Spleen (tissue), 11 donors: ENCODE results near the gene FIBCD1. TPM values are rescaled to one million over a fixed set of nuclear protein-coding genes. Genes with fewer than 3 reads are reported as not detected.

Experiments used
- DNase-seq: peaks from one replicate; pipeline ENCODE4 v3.0.0-alpha.2; 2020
- H3K27ac ChIP-seq, 8 donors: fragments of 200-600 bp; sonication (generic) in 7 of 8; 1 replicate in 4 of 8; 2 replicates in 4 of 8; pipeline versions ENCODE4 v1.5.0 to v1.8.0; 2016 to 2021; ENCODE audit warnings: inconsistent platforms in 4 of 8, mild to moderate bottlenecking in 4 of 8, moderate library complexity in 1 of 8
- H3K27me3 ChIP-seq, 7 donors: fragments of 200-600 bp; sonication (generic) in 6 of 7; replicated peaks in 1 of 7; 1 replicate in 4 of 7; 2 replicates in 3 of 7; pipeline versions ENCODE4 v1.5.0 to v1.8.0; 2016 to 2021; ENCODE audit warnings: inconsistent platforms in 3 of 7, mild to moderate bottlenecking in 1 of 7
- H3K36me3 ChIP-seq, 6 donors: fragments of 200-600 bp; sonication (generic) in 5 of 6; 1 replicate in 4 of 6; 2 replicates in 2 of 6; pipeline versions ENCODE4 v1.5.0 to v1.8.0; 2016 to 2021; ENCODE audit warnings: inconsistent platforms in 2 of 6
- H3K4me1 ChIP-seq, 6 donors: fragments of 200-600 bp; sonication (generic) in 5 of 6; 1 replicate in 3 of 6; 2 replicates in 3 of 6; pipeline versions ENCODE4 v1.5.0 to v1.8.0; 2016 to 2021; ENCODE audit warnings: inconsistent platforms in 3 of 6
- H3K4me3 ChIP-seq, 8 donors: fragments of 200-600 bp; sonication (generic) in 7 of 8; 1 replicate in 4 of 8; 2 replicates in 4 of 8; pipeline versions ENCODE4 v1.5.0 to v1.8.0; 2016 to 2021; ENCODE audit warnings: inconsistent platforms in 4 of 8, mild to moderate bottlenecking in 4 of 8, moderate library complexity in 2 of 8
- H3K9me3 ChIP-seq, 8 donors: fragments of 200-600 bp; sonication (generic) in 7 of 8; 1 replicate in 4 of 8; 2 replicates in 4 of 8; pipeline versions ENCODE4 v1.5.0 to v1.8.0; 2016 to 2021; ENCODE audit warnings: inconsistent platforms in 4 of 8
- CTCF ChIP-seq, 11 experiments: fragments of 200-600 bp in 7 of 11; fragments of 450-650 bp in 4 of 11; sonication (generic) in 4 of 11; IDR thresholded peaks in 8 of 11; conservative IDR thresholded peaks in 3 of 11; 1 replicate in 7 of 11; 2 replicates in 4 of 11; pipeline versions ENCODE4 v1.4.0 to v1.8.0; 2016 to 2021; ENCODE audit warnings: antibody characterized with exemption in 11 of 11, inconsistent platforms in 4 of 11, mild to moderate bottlenecking in 1 of 11
- POLR2A ChIP-seq, 3 donors: fragments of 450-650 bp; IDR thresholded peaks; one replicate each; pipeline ENCODE4 v1.5.1; 2017; ENCODE audit warnings: antibody characterized with exemption in 3 of 3, mild to moderate bottlenecking in 1 of 3
- POLR2AphosphoS5 ChIP-seq, 3 donors: sonication (generic); formaldehyde crosslinking; IDR thresholded peaks; one replicate each; pipeline ENCODE4 v1.5.1; 2017; ENCODE audit warnings: antibody characterized with exemption in 3 of 3
- WGBS, 5 donors: extraction: QIAGEN DNeasy Blood & Tissue Kit in 3 of 5; methylation state at CpG; one replicate each; pipeline versions ENCODE4 v1.1.5 to v1.1.7; 2013 to 2018; 5-methylcytosine and 5-hydroxymethylcytosine counted together
- intact Hi-C: fragments of 100-400 bp; cut with DNase I; formaldehyde crosslinking; loops from one replicate; pipeline ENCODE4 v1.15.0; 2023; ENCODE audit warnings: low total_unique reads
- polyA plus RNA-seq, 3 donors: library from polyadenylated mRNA; stranded (reverse); fragments of 200-250 nt; gene quantifications; one replicate each; pipeline ENCODE4 v1.2.1, GENCODE V29; 2013
- total RNA-seq, 7 donors: library from RNA; depleted of rRNA in 3 of 7; stranded (reverse); fragments of >200 nt in 3 of 7; fragmentation: NEBNext Ultra II Directional in 4 of 7; extraction: Animal tissue kit (Norgen Biotek cat#: 25700) in 4 of 7; gene quantifications; one replicate each; pipeline versions ENCODE4 v1.1.0 to v1.2.1, GENCODE V29; 2016 to 2021
- donor health status: healthy with polysubstance abuse.
- donor health status: DM: no; HTN: no; CAD: no; lungs with moderate emphysema.
- donor health status: DM: no; HTN: no; CAD: no.
- donor health status: Bipolar disorder and iron deficiency.
- donor health status: healthy.
- donor health status: DM: no; HTN: no; CAD: no.
- donor health status: DM: yes; HTN: yes; CAD: no.

FIBCD1 gene
- total and polyA plus RNA-seq, 10 donors, result 0.02 to 0.51 (median 0.35) TPM; not detected in 3

- H3K36me3 ChIP-seq, result no peaks in the 10 kb centered on the region
- intact Hi-C loops, result no loop called here
- H3K9me3 ChIP-seq, result no peaks in the 10 kb centered on the region
- 75 to 83% (median 77%) methylated on average over 19 of the region's 19 CpGs for WGBS, 5 donors
- no peak overlapping the region for H3K27ac ChIP-seq
- peaks cover 0 to 75% (median 25%) of the 10 kb centered on the region in 7 donors for H3K27me3 ChIP-seq
- no peak for TF ChIP-seq POLR2AphosphoS5 (IDR thresholded peaks at IDR 0.05)
- TF ChIP-seq CTCF (IDR thresholded peaks at IDR 0.05 in 8 of 11, conservative IDR thresholded peaks at IDR 0.05 in 3 of 11), result no peak
- TF ChIP-seq POLR2A (IDR thresholded peaks at IDR 0.05), result no peak
- H3K4me1 ChIP-seq, result no peaks in the 10 kb centered on the region
- H3K4me3 ChIP-seq, result no peak overlapping the region
- DNase-seq, result no peak
Observed at GRCh38 chr9:130925050-130925678, 13.9 kb downstream of the FIBCD1 start.

GRCh38 chr9:130924448-130924788 lies 14.6 kb downstream of the FIBCD1 start:
- no peaks in the 10 kb centered on the region for H3K36me3 ChIP-seq
- no peak for TF ChIP-seq CTCF (IDR thresholded peaks at IDR 0.05 in 8 of 11, conservative IDR thresholded peaks at IDR 0.05 in 3 of 11)
- TF ChIP-seq POLR2A (IDR thresholded peaks at IDR 0.05), result no peak
- no peak for TF ChIP-seq POLR2AphosphoS5 (IDR thresholded peaks at IDR 0.05)
- intact Hi-C loops, result no loop called here
- 79 to 92% (median 81%) methylated on average over 2 to 10 of the region's 10 CpGs for WGBS, 5 donors
- no peaks in the 10 kb centered on the region for H3K9me3 ChIP-seq
- H3K27ac ChIP-seq, result no peak overlapping the region
- no peak for DNase-seq
- peaks cover 0 to 76% (median 29%) of the 10 kb centered on the region in 7 donors for H3K27me3 ChIP-seq
- no peak overlapping the region for H3K4me3 ChIP-seq
- H3K4me1 ChIP-seq, result no peaks in the 10 kb centered on the region

- Histone ChIP-seq H3K9me3 (no peaks in the 10 kb centered on the region), H3K36me3 (no peaks in the 10 kb centered on the region), H3K4me1 (no peaks in the 10 kb centered on the region), H3K4me3 (no peak overlapping the region), H3K27ac (no peak overlapping the region), H3K27me3 (peaks cover 0 to 77% (median 29%) of the 10 kb centered on the region in 7 donors)
- 82 to 91% (median 87%) methylated on average over 25 to 42 of the region's 42 CpGs for WGBS, 5 donors
- TF ChIP-seq POLR2A (IDR thresholded peaks at IDR 0.05), result no peak
- no peak for TF ChIP-seq POLR2AphosphoS5 (IDR thresholded peaks at IDR 0.05)
- no peak for TF ChIP-seq CTCF (IDR thresholded peaks at IDR 0.05 in 8 of 11, conservative IDR thresholded peaks at IDR 0.05 in 3 of 11)
- DNase-seq, result no peak
- intact Hi-C loops, result no loop called here
Observed at GRCh38 chr9:130923611-130924447, 15.2 kb downstream of the FIBCD1 start.
